OCI-LY7 (cell line): ENCODE results near the gene CPNE9. TPM values are rescaled to one million over a fixed set of nuclear protein-coding genes. Genes with fewer than 3 reads are reported as not detected.

Source experiments
- BruUV-seq: library from RNA; stranded (reverse); fragments of 400-500 nt; replicated peaks from 2 replicates; lab custom pipeline; 2021; lab: Mats Ljungman, UMichigan
- CTCF ChIA-PET: fragments of 300-600 bp; sonication (Branson Sonifier 250); formaldehyde crosslinking; loops from one replicate; lab custom pipeline; 2022; ENCODE audit warnings: antibody characterized with exemption; ENCODE audit not compliant: unreplicated experiment; lab: Charles Lee
- POLR2A ChIA-PET: fragments of 300-600 bp; sonication (Branson Sonifier 250); formaldehyde crosslinking; loops from one replicate; lab custom pipeline; 2022; ENCODE audit warnings: antibody characterized with exemption; lab: Charles Lee
- DNase-seq: peaks from one replicate; pipeline ENCODE4 v3.0.0-alpha.2; 2015; ENCODE audit warnings: low spot score
- H2AFZ ChIP-seq: fragments of 200-600 bp; sonication (generic), shearing (Covaris generic); 2 replicates; pipeline ENCODE4 v1.6.1; 2014; ENCODE audit warnings: mild to moderate bottlenecking, antibody characterized with exemption, low read length, moderate library complexity
- H3K27ac ChIP-seq: fragments of 200-600 bp; sonication (generic); 2 replicates; pipeline ENCODE4 v1.5.1; 2014; ENCODE audit warnings: mixed run types, low read depth, mild to moderate bottlenecking, moderate library complexity, low read length, inconsistent platforms; ENCODE audit not compliant: poor library complexity, severe bottlenecking
- H3K36me3 ChIP-seq: fragments of 200-600 bp; sonication (generic); 2 replicates; pipeline ENCODE4 v1.6.1; 2014; ENCODE audit warnings: mild to moderate bottlenecking, antibody characterized with exemption, low read length, moderate library complexity, mixed read lengths; ENCODE audit not compliant: insufficient read depth
- H3K4me1 ChIP-seq: fragments of 200-600 bp; sonication (generic); 2 replicates; pipeline ENCODE4 v1.5.1; 2014; ENCODE audit warnings: mild to moderate bottlenecking, low read length; ENCODE audit not compliant: insufficient read depth, poor library complexity, severe bottlenecking
- H3K4me2 ChIP-seq: fragments of 200-600 bp; sonication (generic); 2 replicates; pipeline ENCODE4 v1.6.1; 2014; ENCODE audit warnings: mild to moderate bottlenecking, low read length
- H3K4me3 ChIP-seq: fragments of 200-600 bp; sonication (generic); 2 replicates; pipeline ENCODE4 v1.5.1; 2014; ENCODE audit warnings: mild to moderate bottlenecking, low read depth, low read length; ENCODE audit not compliant: poor library complexity, severe bottlenecking
- H3K79me2 ChIP-seq: fragments of 200-600 bp; sonication (generic); 2 replicates; pipeline ENCODE4 v1.6.1; 2016; ENCODE audit warnings: low read depth, mild to moderate bottlenecking, low read length, moderate library complexity, mixed read lengths; ENCODE audit not compliant: insufficient read depth
- H3K9me2 ChIP-seq: fragments of 200-600 bp; sonication (generic); 2 replicates; pipeline ENCODE4 v1.6.1; 2016; ENCODE audit warnings: mild to moderate bottlenecking, low read length, mixed read lengths; ENCODE audit not compliant: insufficient read depth
- H3K9me3 ChIP-seq: fragments of 200-600 bp; sonication (generic); 2 replicates; pipeline ENCODE4 v1.6.1; 2014; ENCODE audit warnings: mild to moderate bottlenecking, mixed run types, low read length, mixed read lengths
- H4K20me1 ChIP-seq: fragments of 200-600 bp; sonication (generic); 2 replicates; pipeline ENCODE4 v1.6.1; 2014; ENCODE audit warnings: mild to moderate bottlenecking, antibody characterized with exemption, low read length, moderate library complexity, mixed read lengths; ENCODE audit not compliant: insufficient read depth
- CTCF ChIP-seq: fragments of 200-600 bp; sonication (generic); conservative IDR thresholded peaks from 2 replicates; pipeline ENCODE4 v1.5.1; 2014; ENCODE audit warnings: mild to moderate bottlenecking, antibody characterized with exemption, low read length, moderate library complexity, mixed read lengths
- EZH2phosphoT487 ChIP-seq: fragments of 200-600 bp; sonication (generic); IDR thresholded peaks from 2 replicates; pipeline ENCODE4 v1.6.1; 2018; ENCODE audit warnings: low read depth, borderline replicate concordance, mild to moderate bottlenecking, mixed run types, antibody characterized with exemption, low read length, moderate library complexity, mixed read lengths
- intact Hi-C: fragments of 100-400 bp; cut with micrococcal nuclease; formaldehyde crosslinking; loops from one replicate; pipeline ENCODE4 v1.10.0; 2022; ENCODE audit not compliant: unreplicated experiment
- total RNA-seq, 2 experiments: library from RNA; depleted of rRNA in 1 of 2; stranded (reverse); fragments of >200 nt in 1 of 2; shearing (Covaris generic) in 1 of 2; gene quantifications; 2 replicates each; pipeline ENCODE4 v1.2.3, GENCODE V29; 2014 to 2022

CPNE9 gene
- total RNA-seq, 2 experiments from 2014 or later: not detected

- DNase-seq: no peak
- CTCF ChIA-PET: no interaction called here
- intact Hi-C loops: no loop called here
Measured at GRCh38 chr3:9746330-9746729, 42.7 kb downstream of the CPNE9 start.

GRCh38 chr3:9747267-9747666, 43.6 kb downstream of the CPNE9 start:
- peaks cover 84% of the 10 kb centered on the region for H3K36me3 ChIP-seq
- no peaks in the 10 kb centered on the region for H4K20me1 ChIP-seq
- ChIA-PET POLR2A (no interaction called here), CTCF (no interaction called here)
- BruUV-seq: no TSS peak
- H3K79me2 ChIP-seq: peaks cover 19% of the 10 kb centered on the region
- H3K9me3 ChIP-seq: no peaks in the 10 kb centered on the region
- intact Hi-C loops: no loop called here
- no peak for DNase-seq
- TF ChIP-seq CTCF: no peak
- TF ChIP-seq EZH2phosphoT487: no peak
- H3K27ac ChIP-seq: no peak overlapping the region
- H3K4me1 ChIP-seq: peaks cover 17% of the 10 kb centered on the region
- no peak overlapping the region for H3K4me2 ChIP-seq
- no peaks in the 10 kb centered on the region for H3K9me2 ChIP-seq
- no peak overlapping the region for H2AFZ ChIP-seq
- no peak overlapping the region for H3K4me3 ChIP-seq

More at GRCh38 chr3:9746330-9746729, 42.7 kb downstream of the CPNE9 start:
- H3K4me2 ChIP-seq: no peak overlapping the region
- no peaks in the 10 kb centered on the region for H3K9me3 ChIP-seq
- no peak overlapping the region for H2AFZ ChIP-seq
- H3K4me3 ChIP-seq: no peak overlapping the region
- H3K27ac ChIP-seq: no peak overlapping the region
- no TSS peak for BruUV-seq
- peaks cover 84% of the 10 kb centered on the region for H3K36me3 ChIP-seq
- H3K79me2 ChIP-seq: peaks cover 11% of the 10 kb centered on the region
- H3K4me1 ChIP-seq: peaks cover 7% of the 10 kb centered on the region
- no peaks in the 10 kb centered on the region for H4K20me1 ChIP-seq
- no peaks in the 10 kb centered on the region for H3K9me2 ChIP-seq
- POLR2A ChIA-PET: no interaction called here
- TF ChIP-seq CTCF (no peak), EZH2phosphoT487 (no peak)

GRCh38 chr3:9748031-9748430, 44.4 kb downstream of the CPNE9 start:
- Histone ChIP-seq H3K4me3 (no peak overlapping the region), H3K4me1 (peaks cover 24% of the 10 kb centered on the region), H3K36me3 (peaks cover 84% of the 10 kb centered on the region), H3K9me3 (no peaks in the 10 kb centered on the region), H3K4me2 (no peak overlapping the region), H3K27ac (no peak overlapping the region), H2AFZ (no peak overlapping the region), H3K9me2 (no peaks in the 10 kb centered on the region), H3K79me2 (peaks cover 19% of the 10 kb centered on the region), H4K20me1 (no peaks in the 10 kb centered on the region)
- POLR2A ChIA-PET: interaction anchor here (0.6 to 3.6 kb wide), 2 partner anchors 17 to 88 kb away, joined by 4 to 16 read pairs; partner anchors contain the start of gene BRPF1
- CTCF ChIA-PET: no interaction called here
- no peak for DNase-seq
- TF ChIP-seq EZH2phosphoT487: no peak
- TF ChIP-seq CTCF: no peak
- no TSS peak for BruUV-seq
- intact Hi-C loops: no loop called here
